GM18517 (cell line): ENCODE results near the gene CATSPERZ.

Experiments used
- ATAC-seq: cut with Tn5 transposase; IDR thresholded peaks from one replicate; pipeline ENCODE4 v1.9.1; 2021; ENCODE audit warnings: mild to moderate bottlenecking, moderate library complexity; ENCODE audit not compliant: unreplicated experiment

Gene CATSPERZ

DNA sequence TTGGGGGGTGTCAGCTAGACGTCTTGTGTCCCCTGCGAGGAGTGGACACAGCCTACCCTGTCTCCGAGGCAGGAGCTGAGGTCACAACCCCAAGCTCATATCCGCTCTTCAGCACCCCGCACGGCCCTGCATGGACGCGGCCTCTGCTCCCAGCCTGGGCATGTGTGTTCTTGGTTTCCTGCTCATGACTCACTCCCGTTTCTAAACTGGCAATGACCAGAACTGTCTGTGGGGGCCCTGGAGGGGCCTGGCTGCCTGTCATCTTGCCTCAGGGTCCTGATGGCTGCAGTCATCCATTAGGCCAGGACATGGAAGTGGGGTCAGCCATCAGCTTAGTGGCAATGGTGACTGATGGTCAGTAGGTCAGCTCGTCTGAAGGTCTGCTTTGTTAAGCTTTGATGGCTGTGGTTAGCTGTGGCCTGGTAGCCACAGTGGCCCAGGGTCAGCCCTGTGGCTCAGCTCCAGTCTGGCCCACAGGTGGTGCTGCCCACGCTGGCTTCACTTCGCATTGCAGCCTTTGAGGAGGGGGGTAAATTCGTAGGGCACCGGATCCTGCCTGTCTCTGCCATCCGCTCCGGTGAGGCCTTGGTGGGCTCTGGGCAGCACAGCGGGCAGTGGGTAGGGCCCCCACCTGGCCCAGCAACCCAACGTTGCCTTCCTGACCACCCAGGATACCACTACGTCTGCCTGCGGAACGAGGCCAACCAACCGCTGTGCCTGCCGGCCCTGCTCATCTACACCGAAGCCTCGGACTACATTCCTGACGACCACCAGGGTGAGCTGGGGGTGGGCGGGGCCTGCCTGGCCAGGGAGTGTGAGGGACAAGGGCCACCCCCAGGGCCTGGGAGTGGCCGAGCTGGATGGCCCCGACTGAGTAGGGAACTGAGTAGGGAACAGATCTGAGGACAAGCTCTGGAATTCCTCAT is 36.9 kb upstream of the CATSPERZ start:
- ATAC-seq, result no peak

DNA sequence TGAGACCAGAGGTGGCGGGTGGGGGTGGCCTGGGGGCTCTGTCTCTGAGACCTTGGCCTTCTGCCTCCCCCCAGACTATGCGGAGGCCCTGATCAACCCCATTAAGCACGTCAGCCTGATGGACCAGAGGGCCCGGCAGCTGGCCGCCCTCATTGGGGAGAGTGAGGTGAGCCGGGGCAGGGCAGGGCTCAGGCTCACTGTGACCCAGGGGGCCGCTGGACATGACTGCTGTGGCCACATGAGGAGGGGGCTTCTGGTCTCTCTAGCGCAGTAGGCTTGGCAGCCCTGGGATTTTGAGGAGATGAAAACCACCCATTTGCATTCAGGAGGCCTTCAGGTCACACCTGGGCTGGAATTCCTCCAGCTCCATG is 36.2 kb upstream of the CATSPERZ start:
- ATAC-seq, result no peak

DNA sequence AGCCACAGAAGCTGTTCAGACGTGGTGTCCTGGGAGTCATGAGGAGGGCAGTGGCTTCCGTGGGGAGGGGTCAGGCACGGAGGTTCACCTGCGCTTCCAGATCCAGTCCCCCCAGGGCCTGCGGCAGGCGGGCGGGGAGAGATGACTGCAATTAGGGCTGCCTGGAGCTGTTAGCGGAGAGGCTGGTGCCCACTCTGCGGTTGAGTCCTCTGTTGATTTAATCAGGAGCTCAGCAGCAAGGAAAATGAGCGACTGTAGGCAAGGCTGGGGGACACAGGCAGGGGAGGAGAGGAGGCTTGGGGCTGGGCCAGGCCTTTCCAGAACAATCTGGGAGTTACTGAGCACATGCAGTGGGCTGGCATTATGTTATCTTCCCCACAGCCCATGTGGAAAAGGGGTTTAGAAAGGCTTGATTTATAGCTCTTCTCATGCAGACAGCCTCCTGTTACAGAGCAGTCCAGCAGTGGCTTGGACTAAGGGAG is 35.7 kb upstream of the CATSPERZ start:
- no peak for ATAC-seq

DNA sequence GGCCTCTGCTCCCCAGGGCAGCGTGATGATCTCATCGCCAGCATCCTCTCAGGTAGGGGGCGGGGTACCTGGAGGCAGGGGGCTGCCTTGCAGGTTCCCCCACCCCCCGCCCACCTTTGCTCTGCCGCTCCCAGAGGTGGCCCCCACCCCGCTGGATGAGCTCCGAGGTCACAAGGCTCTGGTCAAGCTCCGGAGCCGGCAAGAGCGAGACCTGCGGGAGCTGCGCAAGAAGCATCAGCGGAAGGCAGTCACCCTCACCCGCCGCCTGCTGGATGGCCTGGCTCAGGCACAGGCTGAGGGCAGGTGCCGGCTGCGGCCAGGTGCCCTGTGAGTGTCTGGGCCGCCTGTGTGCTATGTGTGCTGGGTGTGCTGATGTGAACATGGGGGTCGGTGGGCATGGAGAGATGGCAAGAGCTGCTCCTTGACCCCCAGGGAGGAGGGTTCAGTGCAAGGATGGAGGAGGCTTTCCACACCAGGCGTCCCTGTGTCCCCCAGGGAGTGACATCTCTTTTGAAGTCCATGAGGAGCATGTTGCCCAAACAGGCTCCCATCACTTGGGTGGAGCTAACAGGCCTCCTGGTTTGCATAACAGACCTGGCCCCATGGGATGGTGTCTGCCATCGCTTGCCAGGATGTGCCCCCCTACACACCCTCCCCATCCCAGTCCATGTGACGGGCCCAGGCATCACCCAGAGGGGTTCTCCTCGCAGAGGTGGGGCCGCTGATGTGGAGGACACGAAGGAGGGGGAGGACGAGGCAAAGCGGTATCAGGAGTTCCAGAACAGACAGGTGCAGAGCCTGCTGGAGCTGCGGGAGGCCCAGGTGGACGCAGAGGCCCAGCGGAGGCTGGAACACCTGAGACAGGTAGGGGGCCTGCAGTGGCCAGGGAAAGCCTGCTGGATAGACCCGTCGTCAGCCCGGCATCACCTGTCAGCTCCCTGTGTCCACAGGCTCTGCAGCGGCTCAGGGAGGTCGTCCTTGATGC is 34.7 kb upstream of the CATSPERZ start:
- ATAC-seq, result no peak

DNA sequence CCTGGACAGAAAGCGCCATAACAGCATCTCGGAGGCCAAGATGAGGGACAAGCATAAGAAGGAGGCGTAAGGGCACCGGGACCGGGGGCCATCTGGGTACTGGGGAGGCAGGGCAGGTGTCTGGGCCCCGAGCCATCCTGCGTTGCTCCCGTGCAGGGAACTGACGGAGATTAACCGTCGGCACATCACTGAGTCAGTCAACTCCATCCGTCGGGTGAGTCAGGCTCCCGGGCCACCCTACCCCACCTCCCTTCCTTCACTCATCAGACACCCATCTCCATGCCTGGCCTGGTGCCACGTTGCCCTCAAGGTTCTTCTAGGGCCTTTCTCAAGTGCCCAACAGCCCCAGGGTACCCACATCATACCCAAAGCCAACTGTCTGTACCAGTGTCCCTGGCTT is 33.8 kb upstream of the CATSPERZ start:
- no peak for ATAC-seq

DNA sequence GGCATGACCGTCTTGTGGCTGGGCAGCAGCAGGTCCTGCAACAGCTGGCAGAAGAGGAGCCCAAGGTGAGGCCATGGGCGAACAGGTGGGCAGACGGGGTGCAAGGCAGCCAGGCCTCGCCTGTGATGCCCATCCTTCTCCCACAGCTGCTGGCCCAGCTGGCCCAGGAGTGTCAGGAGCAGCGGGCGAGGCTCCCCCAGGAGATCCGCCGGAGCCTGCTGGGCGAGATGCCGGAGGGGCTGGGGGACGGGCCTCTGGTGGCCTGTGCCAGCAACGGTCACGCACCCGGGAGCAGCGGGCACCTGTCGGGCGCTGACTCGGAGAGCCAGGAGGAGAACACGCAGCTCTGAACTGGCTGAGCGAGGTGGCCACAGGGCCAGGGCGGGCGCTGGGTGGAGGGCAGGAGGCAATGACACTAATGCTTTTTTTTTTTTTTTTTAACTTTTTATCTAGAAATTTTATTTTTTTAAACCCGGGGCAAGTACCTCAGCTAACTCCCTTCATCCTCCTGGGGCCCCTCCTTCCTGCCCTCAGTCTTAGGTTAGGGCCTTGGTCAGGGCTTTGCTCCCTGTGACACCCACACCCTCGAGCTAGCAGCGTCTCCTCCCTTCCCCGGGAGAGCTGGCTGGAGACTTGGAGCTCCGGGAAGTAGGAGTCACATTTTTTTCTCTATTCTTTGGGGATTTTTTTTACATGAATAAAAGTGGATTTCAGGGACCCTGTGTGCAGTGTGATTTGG is 32.8 kb upstream of the CATSPERZ start:
- ATAC-seq, result no peak

DNA sequence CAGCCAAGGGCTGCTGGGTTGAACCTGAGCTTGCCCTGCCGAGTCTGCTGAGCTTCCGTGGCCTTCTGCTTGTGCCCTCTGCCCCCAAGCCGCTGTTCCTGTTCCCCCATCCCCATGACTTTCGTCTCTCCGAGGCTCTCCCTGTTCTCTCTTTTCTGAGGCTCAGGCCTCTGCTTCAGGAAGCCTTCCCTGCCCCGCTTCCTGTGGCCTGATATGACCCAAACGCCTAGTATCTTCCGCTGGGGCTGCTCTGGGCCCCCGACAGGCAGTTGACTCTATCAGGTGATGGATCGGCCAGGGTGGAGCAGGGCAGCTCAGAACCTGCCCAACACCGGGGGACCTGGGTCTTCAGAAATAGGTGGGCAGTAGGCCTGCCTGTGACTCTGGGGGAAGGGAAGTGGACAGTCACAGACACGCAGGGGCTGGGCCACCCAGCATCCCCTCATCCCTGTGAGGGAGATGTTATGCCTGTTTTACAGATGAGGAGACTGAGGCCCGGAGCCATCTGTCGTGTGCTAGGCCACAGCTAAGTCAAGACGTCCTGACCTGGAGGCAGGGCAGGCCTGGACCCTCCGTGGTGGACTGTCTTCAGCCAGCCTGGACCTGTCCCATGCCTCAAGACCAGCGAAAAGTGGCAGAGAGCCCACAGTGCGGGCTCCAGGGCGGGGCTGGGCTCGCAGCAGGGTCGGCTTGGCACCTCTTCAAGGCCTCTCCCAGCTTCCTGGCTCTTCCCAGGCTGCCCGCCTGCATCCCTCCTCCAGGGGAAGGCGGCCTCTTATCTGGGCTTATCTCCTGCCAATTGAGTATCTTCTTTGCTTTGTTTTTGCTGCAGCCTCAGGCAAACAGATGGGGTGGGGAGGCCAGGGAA is 31.9 kb upstream of the CATSPERZ start:
- no peak for ATAC-seq

DNA sequence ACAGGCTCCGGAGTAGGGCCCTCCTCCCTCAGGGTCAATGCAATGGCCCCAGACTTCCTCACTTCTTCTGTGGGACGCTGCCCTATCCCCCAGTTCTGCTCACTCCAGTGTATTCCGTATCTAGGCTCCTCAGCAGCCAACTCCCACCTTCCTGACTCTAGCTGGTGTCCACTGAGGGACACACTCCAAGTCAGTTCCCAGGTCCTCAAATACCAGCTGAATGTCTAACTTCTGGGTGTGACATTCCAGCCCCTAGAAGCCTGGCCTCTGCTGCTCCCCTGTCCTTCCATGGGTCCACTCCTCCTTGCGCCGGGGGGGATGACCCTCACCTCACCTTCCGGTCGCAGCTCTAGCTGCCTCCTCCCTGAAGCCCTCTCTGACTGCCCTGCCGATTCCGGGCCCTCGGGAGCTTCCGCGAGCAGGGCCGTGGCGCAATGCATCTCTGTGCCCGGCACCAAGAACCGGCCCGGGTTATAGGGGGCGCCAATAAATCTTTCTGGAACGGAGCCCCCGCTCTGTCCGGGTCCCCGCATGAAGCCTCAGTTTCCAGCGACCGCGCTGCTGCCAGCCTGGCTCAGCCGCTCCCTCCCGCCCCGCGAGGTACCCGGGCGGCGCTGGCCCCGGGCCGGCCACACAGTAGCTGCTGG is 31.1 kb upstream of the CATSPERZ start:
- ATAC-seq, result peak; percentile 6

DNA sequence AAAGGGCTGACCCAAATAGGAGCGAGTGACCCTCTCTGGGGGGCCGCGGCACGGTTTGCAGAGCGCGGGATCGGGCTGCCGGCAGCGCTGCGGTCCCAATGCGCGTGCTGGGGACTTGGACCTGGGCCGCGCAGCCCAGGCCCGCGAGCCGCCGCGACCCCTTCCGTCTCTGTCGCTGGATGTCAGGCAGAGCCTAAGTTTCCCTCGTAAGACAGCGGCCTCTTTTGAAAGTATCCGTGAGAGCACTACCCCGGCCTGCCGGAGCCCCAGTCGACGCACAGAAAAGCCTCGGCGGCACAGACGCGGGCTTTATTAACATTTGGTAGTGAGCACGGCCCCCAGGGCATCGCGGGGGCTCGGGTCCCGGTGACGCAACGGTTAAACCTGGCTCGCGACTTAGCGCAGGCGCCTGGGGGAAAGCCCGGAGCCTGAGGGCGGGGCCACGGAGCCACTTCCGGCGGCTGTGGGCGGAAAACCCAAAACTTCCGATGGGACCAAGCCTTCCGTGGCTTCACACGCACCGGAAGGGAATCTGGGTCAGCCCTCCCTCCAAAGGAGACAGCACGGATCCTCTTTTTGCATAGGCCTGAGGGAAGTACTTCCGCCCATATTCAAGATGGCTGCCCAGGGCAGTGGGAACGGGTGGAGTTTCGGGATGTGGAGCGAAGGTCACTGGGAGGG is 30.5 kb upstream of the CATSPERZ start:
- ATAC-seq, result peak; percentile 71

DNA sequence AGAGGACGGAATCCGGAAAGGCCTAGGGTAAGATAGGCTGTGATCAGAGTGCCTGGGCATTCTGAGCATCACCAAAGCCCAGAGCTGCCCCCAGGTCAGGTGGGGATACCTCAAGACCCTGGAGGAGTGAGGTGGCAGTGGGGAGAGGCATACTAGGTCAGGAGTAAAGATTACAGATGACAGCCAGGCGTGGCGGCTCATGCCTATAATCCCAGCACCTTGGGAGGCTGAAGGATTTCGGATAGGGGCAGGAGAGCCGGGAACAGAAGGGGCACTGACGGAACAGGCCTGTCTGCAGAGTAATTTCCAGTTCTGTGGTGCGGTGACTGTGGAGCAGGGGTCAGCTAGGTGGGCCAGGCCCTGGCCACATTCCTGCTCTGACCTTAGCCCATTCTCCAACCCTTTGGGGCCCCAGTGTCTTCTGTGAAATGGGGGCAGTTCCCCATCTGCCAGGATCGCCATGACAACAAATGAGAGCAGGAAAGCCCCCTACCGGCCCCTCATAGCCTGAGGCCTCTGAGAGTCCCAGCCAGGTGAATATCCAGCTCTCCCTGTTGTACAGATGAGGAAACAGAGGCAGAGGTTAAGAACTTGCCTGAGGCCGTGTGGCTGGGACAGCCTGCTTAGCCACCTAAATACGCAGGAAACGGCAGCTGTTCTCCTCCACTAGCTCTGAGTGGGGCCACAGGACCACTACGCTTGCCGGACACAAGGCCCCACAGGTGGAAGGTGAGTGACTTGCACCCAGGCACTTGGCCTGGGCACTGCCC is 24.9 kb upstream of the CATSPERZ start:
- ATAC-seq, result no peak

DNA sequence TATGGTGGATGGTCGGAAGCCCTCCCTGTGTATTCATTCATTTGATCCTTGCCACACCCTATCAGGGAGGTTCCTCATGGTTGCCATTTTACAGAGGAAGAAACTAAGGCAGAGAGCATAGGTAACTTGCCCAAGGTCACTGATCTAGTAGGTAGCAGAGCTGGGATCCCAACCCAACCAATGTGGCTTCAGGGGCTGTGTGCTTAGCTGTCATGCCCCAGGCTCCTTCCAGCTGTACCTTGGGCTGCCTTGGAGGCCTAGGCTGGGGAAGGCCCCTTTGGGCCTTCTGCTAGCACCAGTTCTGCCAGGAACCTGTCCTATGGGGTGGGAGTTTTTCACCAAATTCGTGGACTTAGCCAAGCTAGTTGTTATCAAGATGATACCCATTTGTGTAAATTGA is 24.3 kb upstream of the CATSPERZ start:
- ATAC-seq, result no peak

DNA sequence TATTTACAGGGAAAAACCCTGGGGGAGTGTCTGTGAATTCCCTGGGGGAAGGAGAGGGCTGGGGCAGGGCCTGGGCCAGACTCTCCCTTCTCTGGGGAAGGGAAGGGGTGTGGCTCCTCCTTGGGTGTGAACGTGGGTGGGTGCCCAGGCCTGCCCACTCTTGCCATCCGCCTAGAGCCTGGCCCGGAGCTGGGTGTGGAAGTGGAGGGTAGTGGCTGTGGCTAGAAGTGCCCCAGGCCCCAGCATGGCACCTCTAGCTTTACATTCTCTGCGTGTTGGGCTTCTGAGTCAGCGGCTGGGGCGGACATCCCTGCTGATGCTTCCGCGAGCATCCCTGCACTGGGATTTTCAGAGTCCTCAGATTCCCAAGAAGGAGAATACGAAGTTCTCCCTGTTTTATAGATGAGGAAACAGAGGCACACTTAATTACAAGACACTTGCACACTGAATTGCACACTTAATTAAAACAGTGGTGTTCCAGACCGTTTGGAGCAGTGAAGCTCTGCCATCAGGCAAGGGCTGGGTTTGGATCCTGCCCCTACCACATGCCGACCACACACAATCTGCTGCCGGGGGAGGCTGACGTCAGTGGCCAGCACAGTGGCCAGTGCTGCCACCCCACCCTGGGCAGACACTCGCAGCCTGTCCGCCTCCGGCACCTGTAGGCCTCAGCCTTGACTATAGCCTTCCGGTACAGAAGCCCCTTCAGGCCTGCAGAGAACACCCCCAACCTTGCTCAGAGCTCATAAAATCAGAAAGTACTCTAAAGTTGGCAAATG is 23.3 kb upstream of the CATSPERZ start:
- ATAC-seq, result no peak

DNA sequence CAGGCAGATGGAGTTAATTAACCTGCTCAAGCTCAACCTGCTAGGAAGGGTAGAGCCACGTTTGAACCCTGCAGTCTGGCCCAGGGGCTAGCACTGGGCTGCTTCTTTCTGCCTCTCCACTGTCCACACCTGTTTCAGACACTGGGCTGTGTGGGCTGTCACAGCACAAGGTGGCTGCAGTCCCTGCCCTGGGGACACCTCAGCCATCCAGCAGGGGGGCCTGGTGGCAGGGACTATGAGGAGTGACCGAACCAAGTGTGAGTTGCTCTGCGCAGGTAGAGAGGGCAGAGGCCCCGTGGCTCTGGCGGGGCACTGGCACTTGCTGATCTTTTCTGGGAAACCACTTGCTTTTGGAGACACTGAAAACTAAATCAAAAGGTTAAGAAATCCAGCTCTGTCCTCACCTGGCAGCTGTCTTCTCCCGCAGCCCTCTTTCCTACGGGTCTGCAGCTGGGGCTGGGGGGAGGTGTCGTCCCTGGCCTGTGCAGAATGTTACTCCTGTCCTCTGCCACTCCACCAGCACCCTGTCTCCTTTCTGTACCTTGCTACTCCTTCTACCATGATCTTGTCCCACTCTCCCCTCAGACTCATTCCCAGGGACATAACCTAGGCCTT is 21.5 kb upstream of the CATSPERZ start:
- no peak for ATAC-seq

DNA sequence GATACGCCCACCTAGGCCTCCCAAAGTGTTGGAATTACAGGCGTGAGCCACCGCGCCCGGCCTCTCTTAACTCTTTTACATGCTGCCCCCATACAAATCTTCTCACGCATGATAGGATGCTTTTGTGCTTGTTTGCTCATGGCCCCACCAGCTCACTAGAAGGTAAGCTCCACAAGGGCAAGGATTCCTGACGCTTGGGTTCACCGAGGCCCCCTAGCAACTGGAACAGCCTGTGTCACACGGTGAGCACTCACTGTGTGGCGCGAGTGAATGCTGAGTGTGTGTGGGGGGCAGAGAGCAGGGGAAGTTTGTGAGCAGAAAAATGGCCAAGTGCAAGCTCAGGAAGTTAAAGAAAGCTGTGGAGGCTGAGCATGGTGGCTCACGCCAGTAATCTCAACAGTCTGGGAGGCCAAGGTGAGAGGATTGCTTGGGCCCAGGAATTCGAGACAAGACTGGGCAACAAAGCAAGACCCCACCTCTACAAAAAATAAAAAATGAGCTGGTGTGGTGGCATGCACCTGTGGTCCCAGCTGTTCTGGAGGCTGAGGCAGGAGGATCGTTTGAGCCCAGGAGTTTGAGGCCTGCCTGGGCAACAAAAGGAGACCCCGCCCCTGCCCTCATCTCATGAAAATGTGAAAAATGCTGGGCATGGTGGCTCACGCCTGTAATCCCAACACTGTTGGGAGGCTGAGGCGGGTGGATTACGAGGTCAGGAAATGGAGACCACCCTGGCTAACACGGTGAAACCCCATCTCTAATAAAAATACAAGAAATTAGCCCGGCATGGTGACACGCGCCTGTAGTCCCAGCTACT is 18.0 kb upstream of the CATSPERZ start:
- ATAC-seq, result no peak

DNA sequence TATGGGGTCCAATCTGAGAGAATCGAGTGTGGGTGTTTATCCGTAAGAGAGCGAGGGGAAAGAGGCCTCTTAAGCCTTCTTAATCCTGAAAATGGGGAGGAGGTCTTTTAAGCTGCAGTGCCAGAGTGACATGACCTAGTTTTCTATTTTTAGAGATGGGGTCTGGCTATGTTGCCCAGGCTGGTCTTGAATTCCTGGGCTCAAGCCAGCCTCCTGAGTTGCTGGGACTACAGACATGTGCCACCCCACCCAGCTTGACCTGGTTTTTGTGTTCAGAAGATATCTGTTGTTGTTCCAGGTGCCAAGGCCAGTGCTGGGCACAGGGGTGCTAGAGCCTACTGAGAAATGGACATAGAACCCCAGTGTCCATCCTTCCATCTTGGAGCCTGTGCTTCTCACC is 17.1 kb upstream of the CATSPERZ start:
- ATAC-seq, result no peak
